ENCODE data around the gene SLC5A11.

- TF ChIP-seq CTCF (IDR thresholded peaks at IDR 0.05) = no peak
- no peak for TF ChIP-seq POLR2A (IDR thresholded peaks at IDR 0.05)
Observed at GRCh38 chr16:24869033-24869432, 23.3 kb downstream of the SLC5A11 start.

All from testis (tissue), 2 donors.